ENCODE data around the gene TNFRSF6B.

The TNFRSF6B gene

GRCh38 chr20:63698739-63699465 lies 2.5 kb downstream of the TNFRSF6B start:
- DNase-seq = peak; percentile 77

DNA sequence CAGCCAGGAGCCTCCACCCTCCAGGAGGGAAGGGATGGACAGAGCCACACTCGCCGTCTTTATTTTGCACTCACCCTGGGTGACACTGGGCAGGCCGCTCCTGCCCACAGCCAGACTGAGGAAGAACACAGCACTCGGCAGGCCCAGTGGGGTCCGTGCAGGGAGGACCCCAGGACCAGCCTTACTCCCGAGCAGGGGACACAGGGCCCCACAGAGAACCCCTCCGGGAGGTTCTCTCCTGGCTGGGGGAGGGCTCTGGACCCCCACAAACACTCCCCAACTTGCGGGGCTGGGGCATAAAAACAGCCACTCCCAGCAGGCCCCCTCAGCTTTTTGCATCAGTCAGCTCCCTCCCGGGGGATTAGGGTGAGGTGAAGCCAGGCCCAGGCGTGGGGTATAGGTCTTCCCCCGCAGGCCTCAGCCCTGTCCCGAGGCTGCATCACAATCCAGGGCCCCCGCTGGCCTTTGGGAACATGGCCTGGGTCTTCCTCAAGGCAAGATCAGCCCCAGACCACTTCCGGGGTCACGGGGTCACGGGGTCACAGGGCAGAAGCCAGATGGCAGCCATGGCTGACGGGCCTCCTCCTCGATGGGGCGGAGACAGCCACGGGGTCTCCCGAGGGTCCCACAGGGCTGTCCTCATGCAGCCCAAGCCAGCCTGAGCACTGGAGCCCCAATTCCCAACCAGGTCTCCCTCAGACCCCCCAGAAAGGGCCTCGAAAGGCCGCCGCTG lies 3.2 kb downstream of the TNFRSF6B start:
- peak; percentile 3 for DNase-seq

- DNase-seq = peak; percentile 8
These were observed 4.0 kb downstream of the TNFRSF6B start for GRCh38 chr20:63700199-63701050.

DNA sequence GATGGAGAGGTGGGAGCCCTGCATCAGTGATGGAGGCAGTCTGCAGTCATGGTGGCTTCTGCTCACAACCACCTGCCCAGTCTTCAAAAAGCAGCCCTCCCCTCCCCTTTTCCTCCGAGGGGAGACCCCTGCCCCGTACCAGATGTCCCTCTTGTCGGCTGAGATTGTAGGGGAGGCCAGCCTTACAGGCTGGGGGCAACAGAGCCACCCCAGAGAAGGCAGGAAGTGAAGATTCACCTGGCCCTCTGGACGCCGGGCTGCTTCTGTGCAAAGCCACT lies 4.5 kb downstream of the TNFRSF6B start:
- DNase-seq = no peak

DNA sequence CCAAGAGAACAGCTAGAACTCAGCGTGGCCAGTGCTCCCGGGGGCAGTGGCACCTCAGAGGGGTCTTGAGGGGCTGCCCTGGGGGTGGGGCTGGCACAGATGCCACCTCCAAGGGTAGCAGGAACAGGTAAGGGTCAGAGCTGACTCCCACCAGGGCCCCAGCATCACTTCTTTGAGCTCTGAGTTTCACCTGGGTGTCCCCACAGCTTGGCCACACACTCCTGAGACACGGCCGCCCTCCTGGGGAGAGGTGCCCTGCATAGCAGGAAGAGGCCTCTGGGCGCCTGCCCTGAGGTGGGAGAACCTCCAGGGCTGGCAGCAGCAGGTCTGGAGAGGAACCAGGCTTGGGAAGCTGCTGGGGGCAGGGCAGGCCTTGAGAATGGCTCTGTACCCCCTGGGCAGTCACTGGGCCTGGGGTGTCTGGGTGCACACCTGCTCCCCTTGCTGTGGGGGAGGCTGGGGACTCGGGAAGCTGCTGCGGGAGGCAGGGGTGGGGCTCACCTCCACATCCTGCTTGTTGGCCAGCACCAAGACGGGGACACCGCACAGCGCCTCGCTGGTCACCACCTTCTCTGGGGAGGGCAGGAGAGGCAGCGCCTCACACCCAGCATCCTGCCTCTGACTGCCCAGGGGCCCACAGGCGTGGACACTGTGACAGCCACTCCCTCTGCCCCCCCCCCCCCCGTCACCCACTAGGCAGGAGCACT lies 5.0 kb downstream of the TNFRSF6B start:
- DNase-seq = peak; percentile 4

- peak; percentile 3 for DNase-seq
These were observed 5.7 kb downstream of the TNFRSF6B start for GRCh38 chr20:63702036-63702665.

DNA sequence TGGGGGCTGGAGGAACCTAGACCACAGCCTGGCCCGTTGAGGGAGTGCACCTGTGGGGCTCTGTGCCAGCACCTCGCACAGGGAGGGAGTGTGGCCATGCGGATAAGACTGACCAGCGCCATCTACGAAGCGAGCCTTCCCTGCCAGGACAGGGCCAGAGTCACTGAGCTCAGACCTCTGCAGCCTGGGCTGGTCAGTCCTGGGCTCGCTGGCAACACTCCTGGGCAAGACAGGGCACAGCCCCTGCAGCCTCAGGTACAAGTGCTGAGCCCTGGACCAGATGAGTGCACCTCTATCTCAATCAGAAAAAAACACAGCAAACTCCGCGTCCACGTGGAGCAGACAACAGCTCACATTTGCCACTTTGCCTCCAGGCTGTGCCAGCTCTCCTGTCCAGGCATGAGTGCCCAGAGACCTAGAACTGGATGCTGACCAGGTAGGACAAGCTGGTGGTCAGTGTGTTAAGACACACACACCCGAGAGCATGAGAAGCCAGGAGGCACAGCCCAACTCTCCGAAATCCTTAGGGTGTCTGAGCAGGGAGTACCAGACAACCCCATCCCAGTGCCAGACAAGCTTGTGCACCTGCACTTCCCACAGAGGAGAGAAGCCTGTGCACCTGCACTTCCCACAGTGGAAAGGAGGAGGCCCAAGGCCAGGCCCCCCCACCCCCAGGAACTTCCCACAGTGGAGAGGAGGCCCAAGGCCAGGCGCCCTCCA lies 6.5 kb downstream of the TNFRSF6B start:
- DNase-seq = peak; percentile 2

GRCh38 chr20:63703471-63703975 lies 7.1 kb downstream of the TNFRSF6B start:
- DNase-seq = peak; percentile 3

- DNase-seq = no peak
These were observed 7.7 kb downstream of the TNFRSF6B start for GRCh38 chr20:63703976-63704748.

- no peak for DNase-seq
These were observed 8.3 kb downstream of the TNFRSF6B start for GRCh38 chr20:63704749-63705117.

DNA sequence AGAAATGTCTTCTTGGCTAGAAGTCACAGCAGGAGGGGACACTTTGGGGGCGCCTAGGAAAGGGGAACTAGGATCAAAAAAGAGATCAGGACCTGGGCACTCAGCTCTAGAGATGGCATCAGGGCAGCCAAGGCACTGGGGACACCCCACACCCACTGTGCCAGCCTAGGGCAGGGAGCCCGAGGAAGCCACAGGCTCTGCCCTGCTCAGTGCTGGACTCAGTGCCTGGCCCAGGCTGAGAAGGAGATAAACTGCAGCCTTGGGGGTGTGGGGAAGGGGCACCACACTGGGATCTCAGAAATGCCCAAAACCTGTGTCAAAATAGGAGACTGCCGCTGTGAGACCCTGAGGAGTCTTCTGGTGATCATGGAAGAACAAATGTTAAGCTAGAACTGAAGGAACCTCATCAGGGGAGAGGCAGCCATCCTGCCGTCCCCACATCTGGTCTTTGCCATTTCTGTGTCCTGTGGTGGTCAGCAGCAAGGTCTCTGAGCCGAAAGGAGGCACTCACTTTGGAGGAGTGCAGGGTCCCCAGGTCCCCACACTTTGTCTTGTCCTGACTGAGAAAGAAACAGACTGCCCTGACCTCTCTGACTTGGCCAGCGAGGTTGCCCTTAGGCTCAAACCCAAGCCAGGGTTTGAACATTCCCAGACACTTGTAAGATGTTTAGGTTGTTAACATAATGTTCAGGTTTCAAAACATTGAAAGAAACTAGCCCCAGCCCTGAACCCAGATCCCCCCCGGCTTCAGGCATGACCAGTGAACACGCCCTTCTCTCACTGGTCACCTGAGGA lies 9.0 kb downstream of the TNFRSF6B start:
- DNase-seq = no peak

DNA sequence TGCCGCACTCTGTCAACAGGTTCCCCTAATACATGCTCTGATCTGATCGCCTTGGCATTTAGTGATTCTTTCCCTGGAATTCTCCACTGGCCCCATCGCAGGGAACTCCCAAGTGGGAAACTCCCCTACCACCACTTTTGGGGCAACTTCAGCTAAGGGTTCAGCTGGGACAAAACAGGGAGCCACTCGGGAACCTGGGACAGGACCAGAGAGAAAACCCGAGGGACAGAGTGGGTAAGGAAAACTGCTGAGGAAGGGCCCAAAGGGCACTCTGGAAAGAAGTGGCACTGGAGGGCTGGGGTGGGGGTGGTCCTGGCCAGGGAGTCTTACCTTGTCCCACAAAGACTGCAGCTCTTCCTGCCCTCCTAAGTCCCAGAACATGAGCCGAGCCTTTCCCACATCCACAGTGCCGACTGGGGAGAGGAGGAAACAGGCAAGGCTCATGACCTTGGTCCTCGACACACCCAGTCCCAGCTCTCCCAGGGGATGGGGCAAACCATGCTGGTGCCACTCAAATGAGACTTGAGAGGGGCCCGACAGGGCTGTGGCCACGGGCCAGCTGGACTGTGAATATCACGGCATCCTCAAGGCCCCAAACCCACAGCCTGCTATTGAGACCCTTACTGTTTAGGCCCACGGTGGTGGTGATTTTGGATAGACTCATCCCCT lies 9.7 kb downstream of the TNFRSF6B start:
- no peak for DNase-seq

DNA sequence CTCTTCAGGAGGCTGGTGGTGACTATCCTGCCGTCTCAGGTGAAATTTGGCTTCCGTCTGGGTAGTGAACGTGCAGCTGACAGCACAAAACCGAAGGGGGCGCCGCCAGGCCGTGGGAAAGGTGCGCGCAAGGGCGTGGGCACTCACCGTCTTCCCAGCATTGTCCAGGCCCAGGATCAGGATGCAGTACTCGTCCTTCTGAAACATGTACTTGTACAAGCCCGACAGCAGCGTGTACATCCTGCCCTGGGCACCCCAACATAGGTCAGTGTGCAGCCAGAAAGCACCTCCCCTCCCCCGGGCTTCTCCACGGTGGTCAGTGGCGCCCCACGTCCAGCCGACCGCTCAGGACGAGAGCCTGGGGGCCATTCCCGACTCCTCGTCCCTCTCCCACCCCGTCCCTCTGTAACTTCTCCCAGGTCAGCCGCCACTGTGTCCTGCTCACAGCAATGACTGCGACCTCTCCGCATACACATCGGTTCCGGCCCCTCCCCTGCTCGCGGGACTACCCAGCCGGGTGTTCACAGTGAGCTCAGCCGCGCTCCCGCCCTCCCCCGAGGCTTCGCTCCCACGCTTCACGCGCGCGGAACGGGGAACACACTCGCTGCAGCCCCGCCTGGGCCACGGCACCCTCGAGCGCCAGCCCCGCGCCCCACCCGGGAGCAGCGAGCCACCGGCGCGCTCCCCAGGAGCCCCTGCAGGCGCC lies 10.6 kb downstream of the TNFRSF6B start:
- peak; percentile 79 for DNase-seq

GRCh38 chr20:63707558-63708300 lies 11.3 kb downstream of the TNFRSF6B start, which contains the start of the genes ARFRP1 and ZGPAT:
ARFRP1 (minus strand) TSS chr20:63707976; CDS start chr20:63707091, 885 bp downstream.
ZGPAT (plus strand) TSS chr20:63708039; CDS start chr20:63708581, 542 bp downstream.
- DNase-seq = peak; percentile 89

- no peak for DNase-seq
These were observed 12.1 kb downstream of the TNFRSF6B start for GRCh38 chr20:63708301-63709148.

- DNase-seq = no peak
These were observed 12.7 kb downstream of the TNFRSF6B start for GRCh38 chr20:63709149-63709527.
